ENCODE measurements around the gene NRP2. TPM values are rescaled to one million over a fixed set of nuclear protein-coding genes. Genes with fewer than 3 reads are reported as not detected.

Gene NRP2
- total RNA-seq, 1 experiment from 2014 or later = 1.2 TPM

DNA sequence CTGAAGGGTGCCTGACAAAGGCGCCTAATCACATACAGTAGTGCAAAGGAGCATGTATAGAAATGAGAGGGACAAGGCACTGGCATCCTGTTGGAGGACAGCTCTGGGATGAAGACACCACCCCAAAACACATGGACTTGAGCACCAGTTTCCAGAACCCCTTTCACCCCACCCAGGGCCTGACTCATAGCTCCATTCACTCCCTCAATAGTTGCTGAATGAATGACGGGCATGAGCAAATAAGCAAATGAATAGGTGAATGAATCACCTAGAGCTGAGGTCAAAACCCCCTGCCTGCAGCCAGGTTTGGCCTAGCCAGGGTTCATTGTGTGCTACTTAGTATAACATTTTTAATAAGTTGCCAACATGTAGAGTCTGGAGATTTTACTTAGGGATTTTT is 66.3 kb downstream of the NRP2 start:
- no peak overlapping the region for H3K9ac ChIP-seq (ENCODE audit: low read length)
- no peaks in the 10 kb centered on the region for H4K20me1 ChIP-seq (ENCODE audit: insufficient read depth)
- H3K79me2 ChIP-seq (ENCODE audit: insufficient read depth, low read length) = no peaks in the 10 kb centered on the region
- H3K9me2 ChIP-seq (ENCODE audit: insufficient read depth) = no peaks in the 10 kb centered on the region
- no TSS peak for BruUV-seq (replicated peaks)
- H3K9me3 ChIP-seq (ENCODE audit: control insufficient read depth in 1 of 2, insufficient read depth in 1 of 2, low read depth in 1 of 2, low read length in 2 of 2) = no peaks in the 10 kb centered on the region
- H3K36me3 ChIP-seq (ENCODE audit: control insufficient read depth in 1 of 2, insufficient read depth in 2 of 2, low read length in 2 of 2) = no peaks in the 10 kb centered on the region
- ChIA-PET POLR2A (no interaction called here), CTCF (interaction anchor here (1.2 kb wide), 1 partner anchor 19 kb away, joined by 3 read pairs; no protein-coding TSS in a partner anchor), RAD21 (ENCODE audit: low non-redundant PET in 1 of 2, low total read pairs in 2 of 2, uncharacterized antibody in 2 of 2, unreplicated experiment in 2 of 2) (no interaction called here)
- H3K27ac ChIP-seq (ENCODE audit: low read depth, low read length) = no peak overlapping the region
- H3K4me3 ChIP-seq (replicated peaks in 1 of 2; ENCODE audit: low read depth in 1 of 2, low read length in 2 of 2) = no peak overlapping the region
- no peak overlapping the region for H2AFZ ChIP-seq (ENCODE audit: low read depth, low read length, poor library complexity, severe bottlenecking)
- ATAC-seq (peak; percentile 63), DNase-seq (ENCODE audit: low read depth, low spot score) (no peak)
- peak; percentile 48; the same call in 1 of the 2 replicates for TF ChIP-seq SP1 (IDR thresholded peaks at IDR 0.05; ENCODE audit: low read depth)
- peak; percentile 23; the same call in 1 of the 2 replicates for TF ChIP-seq ZFX (IDR thresholded peaks at IDR 0.05)
- peak; percentile 60; the same call in 1 of the 2 replicates for TF ChIP-seq JUND (IDR thresholded peaks at IDR 0.05)
- TF ChIP-seq, protein P1, sequence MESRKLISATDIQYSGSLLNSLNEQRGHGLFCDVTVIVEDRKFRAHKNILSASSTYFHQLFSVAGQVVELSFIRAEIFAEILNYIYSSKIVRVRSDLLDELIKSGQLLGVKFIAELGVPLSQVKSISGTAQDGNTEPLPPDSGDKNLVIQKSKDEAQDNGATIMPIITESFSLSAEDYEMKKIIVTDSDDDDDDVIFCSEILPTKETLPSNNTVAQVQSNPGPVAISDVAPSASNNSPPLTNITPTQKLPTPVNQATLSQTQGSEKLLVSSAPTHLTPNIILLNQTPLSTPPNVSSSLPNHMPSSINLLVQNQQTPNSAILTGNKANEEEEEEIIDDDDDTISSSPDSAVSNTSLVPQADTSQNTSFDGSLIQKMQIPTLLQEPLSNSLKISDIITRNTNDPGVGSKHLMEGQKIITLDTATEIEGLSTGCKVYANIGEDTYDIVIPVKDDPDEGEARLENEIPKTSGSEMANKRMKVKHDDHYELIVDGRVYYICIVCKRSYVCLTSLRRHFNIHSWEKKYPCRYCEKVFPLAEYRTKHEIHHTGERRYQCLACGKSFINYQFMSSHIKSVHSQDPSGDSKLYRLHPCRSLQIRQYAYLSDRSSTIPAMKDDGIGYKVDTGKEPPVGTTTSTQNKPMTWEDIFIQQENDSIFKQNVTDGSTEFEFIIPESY (IDR thresholded peaks at IDR 0.05; ENCODE audit: extremely low read depth, insufficient replicate concordance, low read length) = no peak
- no peak for TF ChIP-seq SRF (IDR thresholded peaks at IDR 0.05; ENCODE audit: low read depth)
- TF ChIP-seq FOSL1 (IDR thresholded peaks at IDR 0.05; ENCODE audit: low read depth) = peak; percentile 40
- H3K27me3 ChIP-seq (ENCODE audit: insufficient read depth, low read length) = no peaks in the 10 kb centered on the region
- H3K4me2 ChIP-seq (ENCODE audit: low read length) = peak overlapping the region; percentile 56
- H3K4me1 ChIP-seq (ENCODE audit: control insufficient read depth in 1 of 2, insufficient read depth in 2 of 2, low read length in 2 of 2) = peaks cover 7 to 57% of the 10 kb centered on the region in 2 experiments; a peak in 3 of 4 replicates
- intact Hi-C loops (cut with micrococcal nuclease) = no loop called here

DNA sequence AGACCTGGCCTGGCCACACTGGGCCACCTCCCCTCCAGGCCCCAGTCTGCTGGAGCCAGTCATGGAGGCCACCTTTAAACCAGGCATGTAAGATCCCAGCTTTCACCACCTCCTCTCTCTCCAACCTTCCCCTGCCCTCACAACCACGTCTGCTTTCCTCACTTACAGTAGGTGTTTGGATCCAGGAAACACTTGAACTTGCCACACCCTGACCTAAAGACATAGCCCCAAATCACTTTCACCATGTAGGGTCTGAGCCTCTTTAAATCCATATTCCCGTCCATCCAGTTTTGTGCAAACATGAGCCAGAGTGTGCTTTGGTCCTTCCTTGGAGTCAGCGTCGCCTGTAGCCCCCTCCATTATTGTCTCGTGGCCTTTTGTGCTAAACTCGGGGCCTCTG is 66.8 kb downstream of the NRP2 start:
- Histone ChIP-seq H3K79me2 (ENCODE audit: insufficient read depth, low read length) (no peaks in the 10 kb centered on the region), H3K4me3 (replicated peaks in 1 of 2; ENCODE audit: low read depth in 1 of 2, low read length in 2 of 2) (no peak overlapping the region), H3K9ac (ENCODE audit: low read length) (no peak overlapping the region), H3K27ac (ENCODE audit: low read depth, low read length) (no peak overlapping the region), H3K4me2 (ENCODE audit: low read length) (peak overlapping the region; percentile 56), H3K36me3 (ENCODE audit: control insufficient read depth in 1 of 2, insufficient read depth in 2 of 2, low read length in 2 of 2) (no peaks in the 10 kb centered on the region), H4K20me1 (ENCODE audit: insufficient read depth) (no peaks in the 10 kb centered on the region), H3K4me1 (ENCODE audit: control insufficient read depth in 1 of 2, insufficient read depth in 2 of 2, low read length in 2 of 2) (peaks cover 9 to 61% of the 10 kb centered on the region in 2 experiments), H2AFZ (ENCODE audit: low read depth, low read length, poor library complexity, severe bottlenecking) (no peak overlapping the region), H3K9me2 (ENCODE audit: insufficient read depth) (no peaks in the 10 kb centered on the region), H3K27me3 (ENCODE audit: insufficient read depth, low read length) (no peaks in the 10 kb centered on the region), H3K9me3 (ENCODE audit: control insufficient read depth in 1 of 2, insufficient read depth in 1 of 2, low read depth in 1 of 2, low read length in 2 of 2) (no peaks in the 10 kb centered on the region)
- ATAC-seq (peak; percentile 32; the same call in 1 of the 2 replicates), DNase-seq (ENCODE audit: low read depth, low spot score) (no peak)
- ChIA-PET RAD21 (ENCODE audit: low non-redundant PET in 1 of 2, low total read pairs in 2 of 2, uncharacterized antibody in 2 of 2, unreplicated experiment in 2 of 2) (no interaction called here), POLR2A (no interaction called here), CTCF (no interaction called here)
- BruUV-seq (replicated peaks) = no TSS peak
- no peak for TF ChIP-seq EZH2 (IDR thresholded peaks at IDR 0.05)
- TF ChIP-seq POLR2AphosphoS5 (IDR thresholded peaks at IDR 0.05; ENCODE audit: low read depth, low read length) = no peak
- TF ChIP-seq EGR1 (IDR thresholded peaks at IDR 0.05; ENCODE audit: low read depth) = no peak
- TF ChIP-seq, protein P2, sequence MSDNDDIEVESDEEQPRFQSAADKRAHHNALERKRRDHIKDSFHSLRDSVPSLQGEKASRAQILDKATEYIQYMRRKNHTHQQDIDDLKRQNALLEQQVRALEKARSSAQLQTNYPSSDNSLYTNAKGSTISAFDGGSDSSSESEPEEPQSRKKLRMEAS (IDR thresholded peaks at IDR 0.05) = no peak
- no peak for TF ChIP-seq POLR2A (IDR thresholded peaks at IDR 0.05; ENCODE audit: borderline replicate concordance, extremely low read depth, insufficient read depth, insufficient read length)
- no peak for TF ChIP-seq ATF3 (IDR thresholded peaks at IDR 0.05)
- TF ChIP-seq YY1 (IDR thresholded peaks at IDR 0.05; ENCODE audit: extremely low read depth, insufficient replicate concordance, low read depth, low read length) = no peak
- TF ChIP-seq FOSL1 (IDR thresholded peaks at IDR 0.05; ENCODE audit: low read depth) = no peak
- TF ChIP-seq SIN3A (IDR thresholded peaks at IDR 0.05; ENCODE audit: low read depth) = no peak
- TF ChIP-seq ELF1 (IDR thresholded peaks at IDR 0.05; ENCODE audit: borderline replicate concordance, low read depth) = no peak
- TF ChIP-seq ZNF274 (IDR thresholded peaks at IDR 0.05; ENCODE audit: low read depth, low read length) = no peak
- no peak for TF ChIP-seq CBX3 (IDR thresholded peaks at IDR 0.05; ENCODE audit: low read depth)
- no peak for TF ChIP-seq ZFX (IDR thresholded peaks at IDR 0.05)
- intact Hi-C loops (cut with micrococcal nuclease) = no loop called here

All from HCT116 (cell line).